ENCODE results near the gene DMAC2. TPM values are rescaled to one million over a fixed set of nuclear protein-coding genes. Genes with fewer than 3 reads are reported as not detected.

The DMAC2 gene
- total RNA-seq, 4 donors from 2014 or later = 37.6 to 67.0 (median 51.4) TPM

GRCh38 chr19:41399091-41399490, 40.6 kb downstream of the DMAC2 start:
- 70 to 78% methylated on average over 3 of the region's 3 CpGs for whole genome bisulfite sequencing, 2 donors (ENCODE audit: low coverage in 1 of 2)
- H3K4me3 ChIP-seq = peak overlapping the region in 1 of 2 donors; percentile 93
- H3K36me3 ChIP-seq = peaks cover 0 to 30% of the 10 kb centered on the region in 2 donors

DNA sequence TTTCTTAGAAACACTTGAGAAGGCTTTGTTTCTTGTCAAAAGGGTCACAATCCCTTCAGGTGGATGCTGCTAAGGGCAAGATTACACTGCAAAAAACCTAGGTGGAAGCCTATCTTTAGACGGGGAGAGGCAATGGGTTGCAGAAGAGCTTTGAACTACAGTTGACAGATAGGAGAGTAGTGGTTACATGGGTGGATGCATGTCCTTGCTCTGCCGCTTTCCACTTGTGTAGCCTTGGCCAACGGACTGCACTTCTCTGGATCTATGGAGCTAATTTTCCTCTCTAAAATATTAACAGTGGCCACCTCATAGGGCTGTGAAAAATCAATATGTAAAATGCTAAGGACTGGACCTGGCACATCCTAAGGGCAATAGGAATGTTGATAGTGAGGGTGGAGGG, 41.1 kb downstream of the DMAC2 start:
- H3K27me3 ChIP-seq = no peaks in the 10 kb centered on the region
- peaks cover 4 to 75% (median 11%) of the 10 kb centered on the region in 3 donors for H3K4me1 ChIP-seq
- H3K36me3 ChIP-seq = peaks cover 0 to 28% of the 10 kb centered on the region in 2 donors
- H3K4me3 ChIP-seq = peak overlapping the region; percentile 93 to 100
- no peaks in the 10 kb centered on the region for H3K9me3 ChIP-seq
- TF ChIP-seq POLR2A (IDR thresholded peaks at IDR 0.05) (no peak), CTCF (IDR thresholded peaks at IDR 0.05) (no peak), POLR2AphosphoS5 (IDR thresholded peaks at IDR 0.05) (no peak), EP300 (IDR thresholded peaks at IDR 0.05) (no peak)
- 47 to 50% methylated on average over 2 to 3 of the region's 3 CpGs for WGBS, 2 donors (ENCODE audit: low coverage in 1 of 2)
- ATAC-seq = no peak
- H3K27ac ChIP-seq = peak overlapping the region in 2 of 4 donors; percentile 86 to 94

More at GRCh38 chr19:41399091-41399490, 40.6 kb downstream of the DMAC2 start:
- no peaks in the 10 kb centered on the region for H3K9me3 ChIP-seq
- no peak overlapping the region for H3K27ac ChIP-seq
- no peak for TF ChIP-seq POLR2A (IDR thresholded peaks at IDR 0.05)
- H3K4me1 ChIP-seq = peaks cover 4 to 79% (median 11%) of the 10 kb centered on the region in 3 donors
- H3K27me3 ChIP-seq = no peaks in the 10 kb centered on the region
- ATAC-seq = no peak

DNA sequence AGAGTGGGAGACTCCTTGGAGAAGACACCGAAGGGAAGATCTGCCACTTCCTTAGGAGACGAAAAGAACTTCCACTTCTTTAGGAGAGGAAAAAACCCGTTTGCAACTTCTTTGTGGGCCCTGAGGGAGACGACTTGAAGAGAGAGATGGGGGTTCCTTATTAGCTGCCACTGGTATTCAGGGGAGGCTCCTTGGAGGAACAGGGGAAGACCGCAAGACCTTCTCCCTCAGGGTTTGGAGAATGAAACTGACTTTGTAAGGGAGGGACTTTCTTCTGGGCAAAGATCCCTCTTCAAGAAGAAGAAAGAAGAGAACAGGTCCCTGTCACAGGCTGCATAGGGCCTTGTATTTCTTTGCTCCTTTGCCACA, 41.7 kb downstream of the DMAC2 start:
- no peak for TF ChIP-seq EP300 (IDR thresholded peaks at IDR 0.05)
- no peak for TF ChIP-seq POLR2AphosphoS5 (IDR thresholded peaks at IDR 0.05)
- no peak for TF ChIP-seq CTCF (IDR thresholded peaks at IDR 0.05)
- no peak for TF ChIP-seq POLR2A (IDR thresholded peaks at IDR 0.05)
- H3K27me3 ChIP-seq = no peaks in the 10 kb centered on the region
- H3K9me3 ChIP-seq = no peaks in the 10 kb centered on the region
- peaks cover 4 to 69% (median 11%) of the 10 kb centered on the region in 3 donors for H3K4me1 ChIP-seq
- ATAC-seq = no peak
- H3K4me3 ChIP-seq = peak overlapping the region; percentile 93 to 100
- peaks cover 0 to 22% of the 10 kb centered on the region in 2 donors for H3K36me3 ChIP-seq
- WGBS, 2 donors (ENCODE audit: low coverage in 1 of 2) = 0% methylated on average over 5 of the region's 5 CpGs; no CpG with 5 or more reads in 1 of the 2 donors
- H3K27ac ChIP-seq = peak overlapping the region; percentile 86 to 97 (median 92)

DNA sequence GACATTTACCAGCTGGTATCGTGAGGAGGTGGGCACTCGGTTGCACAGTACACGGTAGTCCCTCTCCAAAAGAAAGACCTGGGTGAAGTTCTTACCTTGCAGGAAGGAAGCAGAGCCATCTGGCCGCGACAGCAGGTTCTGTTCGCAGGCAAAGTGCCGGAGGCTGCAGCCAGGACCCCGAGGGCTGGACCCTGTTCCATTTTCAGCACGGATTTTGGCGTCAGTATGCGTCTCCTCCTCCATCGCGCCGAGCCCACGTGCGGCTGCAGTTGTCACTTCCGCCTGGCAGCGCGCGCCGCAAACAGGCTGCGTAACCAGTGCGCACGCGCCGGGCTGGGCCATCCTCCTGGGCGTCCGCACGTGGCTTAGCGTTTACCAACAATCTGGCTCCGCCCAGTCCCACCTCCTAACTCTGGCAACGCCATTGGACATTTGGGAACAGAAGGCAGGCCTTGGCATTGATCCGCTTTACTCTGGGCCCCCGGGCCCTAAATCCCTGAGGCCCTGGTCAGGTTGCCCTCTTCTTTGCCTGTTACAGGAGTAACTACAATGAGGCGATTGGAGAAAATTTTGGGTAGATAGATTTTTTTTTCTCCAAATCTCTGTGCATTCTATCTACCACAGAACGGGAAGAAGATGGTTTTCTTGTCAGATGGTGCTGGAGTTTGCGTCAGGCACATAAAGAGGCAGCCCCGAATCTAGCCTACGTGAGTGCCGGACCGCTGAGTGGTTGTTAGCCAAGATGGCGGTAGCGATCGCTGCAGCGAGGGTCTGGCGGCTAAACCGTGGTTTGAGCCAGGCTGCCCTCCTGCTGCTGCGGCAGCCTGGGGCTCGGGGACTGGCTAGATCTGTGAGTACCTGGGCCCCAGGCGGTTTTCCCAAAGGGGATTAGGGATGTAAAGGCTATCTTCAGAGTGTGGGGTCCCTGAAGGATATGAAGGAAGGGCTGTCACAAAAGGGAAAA, 42.3 kb downstream of the DMAC2 start, which contains the start of the genes BCKDHA and EXOSC5:
BCKDHA (plus strand) TSS at position 733 of the 964 bp plus-strand sequence; CDS start at position 743, 10 bp downstream.
EXOSC5 (minus strand) TSS at position 274 of the 964 bp plus-strand sequence; CDS start at position 243, 31 bp downstream.
- Histone ChIP-seq H3K27ac (peak within 1 kb of the TSS; percentile 86 to 97 (median 92)), H3K9me3 (no peaks in the 10 kb centered on the region), H3K36me3 (peaks cover 0 to 15% of the 10 kb centered on the region in 2 donors), H3K4me3 (peak within 1 kb of the TSS; percentile 93 to 100), H3K4me1 (peaks cover 4 to 62% (median 11%) of the 10 kb centered on the region in 3 donors), H3K27me3 (no peaks in the 10 kb centered on the region)
- ATAC-seq = peak; percentile 100
- TF ChIP-seq EP300 (IDR thresholded peaks at IDR 0.05) = no peak
- peak in 2 of 4 experiments; percentile 13 to 21 for TF ChIP-seq CTCF (IDR thresholded peaks at IDR 0.05)
- TF ChIP-seq POLR2AphosphoS5 (IDR thresholded peaks at IDR 0.05) = peak; percentile 73
- peak; percentile 36 to 62 for TF ChIP-seq POLR2A (IDR thresholded peaks at IDR 0.05)
- WGBS, 2 donors (ENCODE audit: low coverage in 1 of 2) = 0 to 9% methylated on average over 6 to 10 of the region's 50 CpGs

GRCh38 chr19:41395355-41395754, 44.4 kb downstream of the DMAC2 start:
- no peak for ATAC-seq
- H3K27me3 ChIP-seq = no peaks in the 10 kb centered on the region
- WGBS, 2 donors (ENCODE audit: low coverage in 1 of 2) = 76% methylated on average over 5 to 6 of the region's 6 CpGs

More at GRCh38 chr19:41395355-41395754, 44.4 kb downstream of the DMAC2 start:
- Histone ChIP-seq H3K27ac (no peak overlapping the region), H3K9me3 (no peaks in the 10 kb centered on the region), H3K36me3 (peaks cover 0 to 24% of the 10 kb centered on the region in 2 donors), H3K4me3 (no peak overlapping the region), H3K4me1 (peaks cover 4 to 43% (median 11%) of the 10 kb centered on the region in 3 donors)
- TF ChIP-seq EP300 (IDR thresholded peaks at IDR 0.05) = no peak
- no peak for TF ChIP-seq POLR2AphosphoS5 (IDR thresholded peaks at IDR 0.05)
- TF ChIP-seq CTCF (IDR thresholded peaks at IDR 0.05) = no peak
- TF ChIP-seq POLR2A (IDR thresholded peaks at IDR 0.05) = no peak
